Stimulated activated CD4-positive, alpha-beta T cell treated with anti-CD3 and anti-CD28 coated beads, Interleukin-1b, Interleukin-23, amount 100 ng/mL, for 24 hours (primary cell): ENCODE measurements around the gene MRPL36.
"Not testable (repeated sequence)": the region's sequence is repeated elsewhere in the genome, so short reads cannot be mapped to it uniquely, and the experiment has no call there.

Experiments used
- DNase-seq, 4 experiments: peaks; one replicate each; pipeline ENCODE4 v3.0.0-alpha.2; 2020; ENCODE audit warnings: low read depth in 4 of 4, low spot score in 1 of 4

The MRPL36 gene

DNA sequence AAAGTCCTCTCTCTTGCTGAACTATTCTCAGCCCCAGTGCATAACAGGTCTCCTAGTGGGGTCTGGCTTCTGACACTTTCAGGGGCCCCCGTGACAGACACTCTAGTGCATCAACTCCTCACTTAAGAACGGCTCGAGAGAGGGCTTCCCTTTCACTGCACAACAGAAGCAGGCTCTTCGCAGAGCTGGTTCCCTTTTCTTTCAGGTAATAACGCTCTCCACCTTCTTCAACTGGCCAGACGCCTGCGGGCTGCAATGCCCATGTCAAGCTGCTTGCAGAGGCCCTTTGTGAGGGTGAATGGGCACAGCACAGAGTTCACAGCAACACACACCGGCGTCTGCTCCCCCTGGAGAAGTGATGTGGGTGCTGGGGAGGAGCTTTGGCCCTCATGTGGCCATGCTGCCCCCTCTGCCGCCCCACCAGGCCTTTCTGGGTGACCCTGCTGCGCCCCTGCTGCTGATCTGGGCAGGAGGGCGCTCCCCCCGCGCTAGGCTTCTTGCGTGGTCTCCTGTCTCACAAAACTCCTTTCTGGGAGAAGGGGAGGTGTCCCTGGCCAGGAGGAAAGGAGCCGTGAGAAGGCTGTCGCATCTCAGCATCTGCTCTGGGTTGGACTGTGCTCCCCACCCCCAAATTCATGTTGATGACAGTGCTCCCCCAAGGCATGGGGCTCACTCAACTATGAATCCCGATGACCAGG lies 2.4 kb downstream of the MRPL36 start:
- no peak for DNase-seq

DNA sequence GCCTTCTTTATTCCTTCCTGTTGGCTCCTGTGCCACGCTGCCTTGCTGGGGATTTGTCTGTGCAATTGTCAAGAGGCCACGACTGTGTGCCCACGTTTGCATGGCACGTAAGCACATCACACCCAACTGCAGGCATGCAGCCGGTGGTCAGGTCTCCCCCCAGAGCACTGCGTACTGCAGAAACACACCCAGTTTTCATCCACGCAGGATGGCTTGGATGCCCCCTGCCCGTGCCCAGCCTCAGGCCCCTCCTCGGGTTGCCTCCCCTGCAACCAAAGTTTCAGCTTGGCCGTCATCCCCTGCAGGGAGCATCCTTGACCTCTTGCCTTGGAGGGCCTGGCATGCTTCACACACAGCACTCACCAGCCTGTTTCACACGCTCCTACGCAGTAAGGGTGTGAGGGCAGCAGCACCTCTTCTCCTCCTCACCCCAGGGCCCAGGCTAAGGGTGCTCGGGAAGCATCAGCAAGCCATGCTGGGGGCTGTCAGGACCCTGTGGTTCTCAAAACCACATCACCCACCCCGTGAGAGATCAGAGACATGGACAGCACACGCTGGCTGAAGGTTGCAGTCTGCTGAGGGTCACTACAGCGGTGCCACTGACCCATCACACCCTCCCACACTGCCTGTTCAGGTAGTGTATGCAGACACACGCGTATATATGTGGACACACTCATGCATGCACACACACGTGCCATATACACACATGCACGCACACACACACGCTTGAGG lies 3.1 kb downstream of the MRPL36 start:
- DNase-seq, result no peak

GRCh38 chr5:1795931-1796330 lies 3.7 kb downstream of the MRPL36 start:
- DNase-seq, result no peak

DNA sequence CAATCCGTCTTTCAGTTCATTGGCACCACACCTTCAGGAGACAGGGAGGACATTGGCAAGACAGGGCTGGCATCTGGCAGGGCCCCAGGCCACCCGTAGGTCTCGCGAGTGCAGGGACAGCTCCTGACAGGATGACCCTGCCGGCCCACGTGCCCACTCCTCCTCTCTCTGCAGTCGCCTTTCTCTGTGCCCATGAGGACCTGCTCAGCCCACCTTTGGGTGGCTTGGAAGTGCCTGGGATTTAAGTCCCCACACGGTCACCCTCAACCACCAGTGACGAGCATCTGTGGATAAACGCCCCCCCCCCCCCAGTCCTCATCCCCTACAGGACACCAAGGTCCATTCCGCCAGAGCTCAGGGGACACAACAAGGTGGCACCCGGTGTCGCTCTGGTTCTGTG lies 4.1 kb downstream of the MRPL36 start:
- no peak for DNase-seq

DNA sequence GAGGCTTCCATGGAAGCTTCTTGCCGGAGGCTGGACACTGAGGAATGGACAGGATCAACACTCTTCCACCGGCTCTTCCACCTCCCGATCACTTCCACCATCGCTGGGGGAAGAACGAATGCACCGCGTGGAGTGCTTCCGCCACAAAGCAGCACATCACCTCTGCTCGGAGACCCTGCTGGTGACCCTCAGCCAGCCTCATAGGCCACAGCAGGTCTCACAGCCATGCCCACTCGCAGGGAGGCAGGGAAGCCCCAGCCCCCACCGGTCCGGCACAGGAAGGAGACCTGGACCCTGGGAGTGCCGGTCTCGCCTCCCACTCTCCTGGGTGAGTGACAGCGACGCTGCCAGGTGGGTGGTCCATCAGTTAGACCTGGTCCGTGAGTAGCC lies 4.7 kb downstream of the MRPL36 start:
- no peak for DNase-seq

GRCh38 chr5:1793966-1794900 lies 5.4 kb downstream of the MRPL36 start:
- DNase-seq, result no peak

- DNase-seq, result peak in 2 of 4 experiments; percentile 11 to 52
These were observed 6.3 kb downstream of the MRPL36 start for GRCh38 chr5:1793301-1793740.

- DNase-seq, result peak in 3 of 4 experiments; percentile 46 to 54 (median 54)
These were observed 6.8 kb downstream of the MRPL36 start for GRCh38 chr5:1792842-1793266.

GRCh38 chr5:1791176-1791575 lies 8.5 kb downstream of the MRPL36 start:
- no peak for DNase-seq

DNA sequence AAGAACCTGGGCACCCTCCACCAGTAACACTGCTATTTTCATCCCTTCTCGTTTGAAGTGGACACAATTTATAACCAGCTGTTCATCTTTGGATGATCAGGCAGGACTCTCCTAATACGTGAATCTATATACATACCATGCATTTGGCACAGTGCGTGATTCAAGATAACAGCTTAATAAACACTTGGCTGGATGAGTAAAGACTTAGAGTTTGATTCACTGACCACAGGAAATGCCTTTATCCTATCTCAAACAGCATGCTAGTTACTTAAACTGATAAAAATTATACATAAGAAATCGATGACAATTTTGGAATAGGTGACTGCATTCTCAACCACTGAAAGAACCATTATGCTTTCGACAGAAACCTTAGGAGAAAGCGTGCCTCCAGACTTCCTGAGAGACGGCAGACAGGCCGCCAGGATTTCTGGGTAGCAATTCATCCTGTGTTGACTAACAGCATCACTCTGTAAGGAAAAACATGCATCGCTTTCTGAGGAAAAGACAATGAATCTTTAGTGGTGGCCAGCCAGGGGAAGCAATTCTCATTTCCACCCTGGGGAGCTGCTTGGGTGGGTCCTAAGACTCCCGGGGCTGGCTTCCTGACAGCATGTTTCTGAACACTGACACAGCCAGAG lies 9.7 kb downstream of the MRPL36 start:
- DNase-seq, result no peak

DNA sequence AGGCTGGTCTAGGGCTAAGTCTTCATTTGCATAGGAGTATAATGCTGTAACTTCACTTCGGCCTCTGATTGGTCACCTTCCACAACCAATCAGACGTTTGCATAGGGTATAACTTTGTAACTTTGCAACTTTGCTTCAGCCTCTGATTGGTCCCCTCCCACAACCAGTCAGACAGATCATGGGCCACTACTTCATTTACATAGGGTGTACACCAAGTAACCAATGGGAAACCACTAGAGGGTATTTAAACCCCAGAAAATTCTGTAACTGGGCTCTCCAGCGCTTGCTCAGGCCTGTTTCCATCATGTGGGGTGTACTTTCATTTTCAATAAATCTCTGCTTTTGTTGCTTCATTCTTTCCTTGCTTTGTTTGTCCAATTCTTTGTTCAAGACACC lies 10.2 kb downstream of the MRPL36 start:
- not testable (repeated sequence) for DNase-seq

- no peak for DNase-seq
These were observed 10.8 kb downstream of the MRPL36 start for GRCh38 chr5:1788828-1789227.

- no peak for DNase-seq
These were observed 11.4 kb downstream of the MRPL36 start for GRCh38 chr5:1788200-1788599.

- DNase-seq, result no peak
These were observed 12.1 kb downstream of the MRPL36 start for GRCh38 chr5:1787472-1788047.

DNA sequence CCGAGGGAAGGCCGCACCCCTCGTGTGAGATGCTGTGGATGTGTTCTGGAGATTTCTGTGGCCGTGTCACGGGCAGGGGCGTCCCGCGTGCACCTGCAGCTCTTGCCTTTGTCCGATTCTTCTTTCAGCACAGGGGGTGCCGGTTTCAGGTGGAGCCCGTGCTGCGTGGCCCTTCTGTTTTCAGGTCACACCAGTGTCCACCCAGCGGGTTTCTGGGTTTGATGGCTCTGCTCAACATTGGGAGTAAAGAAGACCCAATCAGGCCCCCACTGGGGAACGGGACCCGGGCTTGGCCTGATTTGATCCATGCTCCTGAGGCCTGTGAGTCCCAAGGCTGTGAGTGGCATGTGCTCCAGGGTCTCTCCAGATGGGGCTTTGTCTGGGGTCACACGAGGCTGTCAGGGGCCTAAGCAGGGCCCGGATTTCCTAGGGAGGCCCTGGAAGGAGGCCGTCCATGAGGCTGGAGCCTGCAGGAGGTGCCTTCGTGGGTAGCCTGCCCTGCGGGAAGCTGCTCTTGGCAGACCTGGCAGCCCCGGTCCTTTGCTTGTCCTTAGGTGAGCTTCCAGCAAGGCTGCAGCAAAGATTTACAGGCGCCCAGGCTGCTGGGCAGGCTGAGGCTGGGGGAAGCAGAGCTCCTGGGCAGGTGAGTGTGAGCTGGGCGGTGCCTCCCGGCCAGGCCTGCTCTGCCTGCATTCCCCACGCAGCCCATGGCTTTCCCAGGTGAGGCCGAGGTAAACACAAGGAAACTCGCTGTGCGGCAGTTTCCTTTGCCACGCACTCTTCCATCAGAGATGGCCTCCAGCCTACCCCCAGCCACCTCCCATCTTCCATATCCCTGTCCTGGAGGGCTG lies 12.8 kb downstream of the MRPL36 start:
- no peak for DNase-seq

DNA sequence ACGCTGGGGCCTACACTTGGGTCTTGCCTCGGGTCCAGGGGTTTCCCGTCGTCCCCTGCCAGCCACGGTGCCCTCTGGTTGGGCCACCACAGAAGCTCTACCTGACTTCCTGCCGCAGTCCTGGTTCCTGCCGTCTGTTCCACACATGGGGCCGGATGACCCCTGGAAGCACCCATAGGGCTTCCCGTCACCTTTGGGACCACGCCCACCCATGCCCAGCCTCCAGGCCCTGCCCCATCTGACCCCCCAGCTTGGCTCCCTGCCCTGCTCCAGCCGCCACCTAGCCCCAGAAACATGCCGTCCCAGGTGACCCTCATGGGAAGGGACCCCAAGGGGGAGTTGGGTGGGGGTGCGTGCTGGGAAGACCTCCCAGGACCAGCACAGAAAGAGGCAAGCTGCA lies 13.7 kb downstream of the MRPL36 start:
- no peak for DNase-seq

GRCh38 chr5:1785062-1785461 lies 14.6 kb downstream of the MRPL36 start:
- DNase-seq, result no peak

- no peak for DNase-seq
These were observed 15.2 kb downstream of the MRPL36 start for GRCh38 chr5:1784197-1785050.

DNA sequence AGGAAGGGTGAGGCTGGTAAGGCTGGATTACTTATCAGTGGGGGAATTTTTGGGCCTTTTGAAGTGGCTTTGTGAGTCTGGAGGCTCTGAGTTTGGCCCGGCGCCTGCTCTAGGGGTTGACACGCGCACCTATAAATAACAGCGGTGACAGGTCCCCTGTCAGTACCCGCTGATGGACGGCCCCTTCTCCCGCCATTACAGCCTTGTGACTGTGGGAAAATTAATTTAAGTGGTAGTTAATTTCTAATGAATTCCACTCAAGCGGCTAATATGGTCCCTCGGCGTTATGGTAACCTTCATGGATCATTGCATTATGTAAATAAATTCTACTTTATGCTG lies 16.5 kb downstream of the MRPL36 start:
- DNase-seq, result no peak
